Lower leg skin (tissue), 4 donors: ENCODE results near the gene PDE6A. TPM values are rescaled to one million over a fixed set of nuclear protein-coding genes. Genes with fewer than 3 reads are reported as not detected.

Experiments
- DNase-seq, 2 donors: peaks; one replicate each; pipeline ENCODE4 v3.0.0-alpha.2; 2019; ENCODE audit warnings: low spot score in 2 of 2
- H3K4me3 ChIP-seq: fragments of 200-600 bp; sonication (generic); 2 replicates; pipeline ENCODE4 v1.5.1; 2017; ENCODE audit warnings: mild to moderate bottlenecking, low read depth; ENCODE audit not compliant: poor library complexity, severe bottlenecking
- POLR2A ChIP-seq, 2 donors: fragments of 450-650 bp; IDR thresholded peaks; one replicate each; pipeline ENCODE4 v1.6.1; 2016 to 2017; ENCODE audit warnings: antibody characterized with exemption in 2 of 2, mild to moderate bottlenecking in 1 of 2, moderate library complexity in 1 of 2
- WGBS, 2 donors: methylation state at CpG; one replicate each; pipeline ENCODE4 v1.1.5; 2018; 5-methylcytosine and 5-hydroxymethylcytosine counted together
- intact Hi-C: fragments of 100-400 bp; cut with DNase I; formaldehyde crosslinking; loops from one replicate; pipeline ENCODE4 v1.15.0; 2023; ENCODE audit warnings: low total_unique reads
- total RNA-seq, 4 donors: library from RNA; depleted of rRNA; stranded (reverse); fragments of >200 nt; gene quantifications; one replicate each; pipeline ENCODE4 v1.1.0, GENCODE V29; 2016
- TF ChIP-seq, protein P1 (sequence below), 3 donors: fragments of 450-650 bp; IDR thresholded peaks; one replicate each; pipeline ENCODE4 v1.5.1; 2016; ENCODE audit warnings: antibody characterized with exemption in 3 of 3, mild to moderate bottlenecking in 3 of 3, moderate library complexity in 2 of 3

Gene PDE6A
- total RNA-seq, 4 donors from 2014 or later: 0.04 to 1.0 (median 0.49) TPM; not detected in 1

DNA sequence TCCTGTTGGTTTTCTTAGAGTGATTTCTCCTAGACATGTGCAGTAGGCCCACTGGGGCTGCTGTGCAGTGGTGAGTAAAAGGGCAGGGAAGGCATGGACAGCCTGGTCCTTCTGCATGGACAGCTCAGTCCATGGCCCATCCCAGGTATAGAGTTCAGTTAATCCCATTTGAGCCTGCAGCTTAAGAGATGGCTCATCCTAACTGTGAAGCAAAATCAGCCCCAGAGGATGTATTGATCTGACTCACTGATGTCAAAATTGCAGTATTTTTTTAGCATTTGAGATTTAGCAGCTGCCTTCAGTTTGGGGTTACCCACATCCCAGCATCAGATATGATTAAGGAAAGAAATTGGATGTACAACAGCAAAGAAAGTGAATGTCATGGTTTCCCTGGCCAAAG, 93.4 kb downstream of the PDE6A start:
- DNase-seq: no peak
- intact Hi-C loops: no loop called here
- H3K4me3 ChIP-seq: no peak overlapping the region
- TF ChIP-seq POLR2A (IDR thresholded peaks at IDR 0.05): no peak
- TF ChIP-seq, protein P1, sequence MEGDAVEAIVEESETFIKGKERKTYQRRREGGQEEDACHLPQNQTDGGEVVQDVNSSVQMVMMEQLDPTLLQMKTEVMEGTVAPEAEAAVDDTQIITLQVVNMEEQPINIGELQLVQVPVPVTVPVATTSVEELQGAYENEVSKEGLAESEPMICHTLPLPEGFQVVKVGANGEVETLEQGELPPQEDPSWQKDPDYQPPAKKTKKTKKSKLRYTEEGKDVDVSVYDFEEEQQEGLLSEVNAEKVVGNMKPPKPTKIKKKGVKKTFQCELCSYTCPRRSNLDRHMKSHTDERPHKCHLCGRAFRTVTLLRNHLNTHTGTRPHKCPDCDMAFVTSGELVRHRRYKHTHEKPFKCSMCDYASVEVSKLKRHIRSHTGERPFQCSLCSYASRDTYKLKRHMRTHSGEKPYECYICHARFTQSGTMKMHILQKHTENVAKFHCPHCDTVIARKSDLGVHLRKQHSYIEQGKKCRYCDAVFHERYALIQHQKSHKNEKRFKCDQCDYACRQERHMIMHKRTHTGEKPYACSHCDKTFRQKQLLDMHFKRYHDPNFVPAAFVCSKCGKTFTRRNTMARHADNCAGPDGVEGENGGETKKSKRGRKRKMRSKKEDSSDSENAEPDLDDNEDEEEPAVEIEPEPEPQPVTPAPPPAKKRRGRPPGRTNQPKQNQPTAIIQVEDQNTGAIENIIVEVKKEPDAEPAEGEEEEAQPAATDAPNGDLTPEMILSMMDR (IDR thresholded peaks at IDR 0.05): no peak

DNA sequence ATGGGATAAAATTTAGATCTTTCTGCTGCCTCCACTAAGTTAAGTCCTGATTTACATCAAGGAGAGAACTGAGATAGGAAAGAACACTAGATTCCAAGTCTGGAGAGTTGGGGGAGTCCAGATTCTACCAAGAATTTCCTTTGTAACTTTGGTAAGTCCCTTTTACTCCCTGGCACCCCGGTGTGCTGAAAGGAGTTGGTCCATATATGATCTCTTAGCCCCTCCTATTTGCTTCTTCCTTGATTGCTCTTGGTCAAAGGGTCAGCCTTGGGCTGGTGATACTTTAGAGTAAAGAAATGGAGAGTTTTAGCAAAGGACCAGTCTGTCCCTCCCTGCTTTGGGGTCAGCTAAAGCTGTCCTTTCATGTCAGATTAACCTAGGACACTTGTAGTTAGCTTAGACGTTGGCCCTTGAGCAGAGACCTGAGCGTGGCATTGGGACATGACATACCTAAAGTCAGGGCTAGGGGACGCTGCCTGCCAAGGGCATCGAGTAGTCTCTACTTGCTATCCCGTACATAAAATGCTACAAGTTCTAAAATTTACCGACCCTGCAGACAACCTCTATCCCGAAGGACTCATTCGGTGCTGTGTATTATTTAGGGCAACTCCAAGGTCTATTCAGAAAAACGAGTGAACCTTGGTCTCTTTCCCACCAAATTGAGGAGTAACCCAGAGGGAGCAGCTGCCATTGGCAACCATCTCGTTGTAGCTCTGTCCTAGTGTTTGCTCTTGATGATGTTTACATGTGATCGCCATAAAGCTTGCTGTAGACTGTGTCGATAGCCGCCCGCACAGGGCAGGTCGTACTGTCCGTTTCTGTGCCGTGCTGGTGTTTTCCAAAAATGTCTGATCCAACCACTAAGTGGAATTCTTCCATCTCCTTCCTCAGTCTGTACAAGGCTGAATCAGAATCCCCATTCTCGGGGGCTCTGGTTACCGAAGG, 94.4 kb downstream of the PDE6A start:
- intact Hi-C loops: no loop called here
- TF ChIP-seq, protein P1 (IDR thresholded peaks at IDR 0.05): no peak
- TF ChIP-seq POLR2A (IDR thresholded peaks at IDR 0.05): no peak
- DNase-seq: no peak
- WGBS, 2 donors: 92 to 93% methylated on average over 20 of the region's 20 CpGs
- H3K4me3 ChIP-seq: no peak overlapping the region

DNA sequence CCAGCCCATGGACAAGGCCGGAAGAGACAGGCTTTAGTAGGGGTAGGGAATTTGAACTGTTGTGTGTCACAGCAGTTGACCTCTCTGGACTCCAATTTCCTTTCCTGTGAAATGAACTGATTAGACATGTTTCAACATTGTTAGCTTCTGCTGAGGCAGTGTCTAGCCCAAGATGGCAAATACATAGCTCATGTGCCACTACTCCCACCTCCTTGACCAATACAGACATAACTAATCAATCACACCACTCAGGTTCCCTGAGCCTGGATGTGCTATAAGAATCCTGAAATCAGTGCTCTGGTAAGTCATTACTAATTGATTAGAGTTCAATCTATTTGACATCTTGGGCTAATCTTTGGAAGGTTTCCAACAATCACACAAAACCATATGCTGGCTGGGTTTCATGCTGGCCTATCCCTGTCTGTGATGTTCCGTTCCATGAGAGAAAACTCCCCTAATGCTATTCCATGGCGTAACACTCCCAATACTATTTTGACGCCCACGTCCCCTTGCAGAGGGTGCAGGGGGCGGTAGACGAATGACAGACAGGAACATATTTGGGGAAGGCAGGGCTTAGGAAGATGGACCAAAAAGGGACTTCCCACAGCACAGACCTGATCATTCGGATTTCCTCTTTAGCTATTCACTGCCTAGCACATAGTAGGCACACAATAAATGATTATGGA, 95.2 kb downstream of the PDE6A start:
- no peak for TF ChIP-seq POLR2A (IDR thresholded peaks at IDR 0.05)
- TF ChIP-seq, protein P1 (IDR thresholded peaks at IDR 0.05): no peak
- WGBS, 2 donors: 92 to 95% methylated on average over 8 of the region's 8 CpGs
- H3K4me3 ChIP-seq: no peak overlapping the region
- intact Hi-C loops: no loop called here
- no peak for DNase-seq

DNA sequence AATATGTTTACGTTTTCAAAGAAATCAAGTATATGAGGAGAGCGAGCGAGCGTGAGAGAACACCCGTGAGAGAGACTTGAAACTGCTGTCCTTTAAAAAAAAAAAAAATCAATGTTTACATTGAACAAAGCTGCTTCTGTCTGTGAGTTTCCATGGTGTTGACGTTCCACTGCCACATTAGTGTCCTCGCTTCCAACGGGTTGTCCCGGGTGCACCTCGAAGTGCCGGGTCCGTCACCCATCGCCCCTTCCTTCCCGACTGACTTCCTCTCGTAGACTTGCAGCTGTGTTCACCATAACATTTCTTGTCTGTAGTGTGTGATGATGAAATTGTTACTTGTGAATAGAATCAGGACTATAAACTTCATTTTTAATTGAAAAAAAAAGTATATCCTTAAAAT, 97.0 kb downstream of the PDE6A start:
- intact Hi-C loops: no loop called here
- no peak for DNase-seq
- WGBS, 2 donors: 91 to 94% methylated on average over 15 of the region's 15 CpGs
- H3K4me3 ChIP-seq: no peak overlapping the region
- TF ChIP-seq POLR2A (IDR thresholded peaks at IDR 0.05): no peak
- TF ChIP-seq, protein P1 (IDR thresholded peaks at IDR 0.05): no peak

DNA sequence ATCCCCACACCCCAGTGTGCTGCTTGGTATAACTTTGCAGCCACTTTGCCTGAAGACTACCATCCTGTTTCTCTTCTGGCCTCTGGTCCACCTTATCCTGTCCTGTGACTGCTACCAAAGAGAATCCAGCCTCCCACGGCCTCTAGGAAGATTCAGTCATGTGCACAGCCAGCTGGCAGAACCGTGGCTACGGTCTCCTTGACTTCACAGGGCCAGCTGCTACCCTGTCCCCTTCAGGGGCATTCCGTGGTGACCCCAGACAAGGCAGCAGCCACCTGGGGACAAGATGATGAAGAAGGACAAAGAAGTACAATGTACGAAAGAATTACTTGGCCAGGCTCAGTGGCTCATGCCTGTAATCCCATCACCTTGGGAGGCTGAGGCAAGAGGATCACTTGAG, 98.6 kb downstream of the PDE6A start:
- intact Hi-C loops: no loop called here
- no peak overlapping the region for H3K4me3 ChIP-seq
- TF ChIP-seq, protein P1 (IDR thresholded peaks at IDR 0.05): no peak
- TF ChIP-seq POLR2A (IDR thresholded peaks at IDR 0.05): no peak
- 89 to 94% methylated on average over 5 of the region's 5 CpGs for WGBS, 2 donors
- no peak for DNase-seq
